HFFc6 (cell line): ENCODE results near the gene NEU3. TPM values are rescaled to one million over a fixed set of nuclear protein-coding genes. Genes with fewer than 3 reads are reported as not detected.
"Not testable (repeated sequence)": the region's sequence is repeated elsewhere in the genome, so short reads cannot be mapped to it uniquely, and the experiment has no call there.

Source experiments
- DNase-seq: peaks from one replicate; pipeline ENCODE4 v3.0.0-alpha.2; 2018
- H3K27ac Mint-ChIP-seq: 2 replicates; pipeline ENCODE4 v1.8.0; 2020; ENCODE audit warnings: mild to moderate bottlenecking, mixed read lengths
- H3K27me3 Mint-ChIP-seq: 2 replicates; pipeline ENCODE4 v1.8.0; 2021; ENCODE audit warnings: mild to moderate bottlenecking, moderate library complexity, mixed read lengths; ENCODE audit not compliant: insufficient read depth
- H3K36me3 Mint-ChIP-seq: 2 replicates; pipeline ENCODE4 v1.8.0; 2021; ENCODE audit warnings: low read depth, mixed read lengths
- H3K4me1 Mint-ChIP-seq: 2 replicates; pipeline ENCODE4 v1.8.0; 2020; ENCODE audit warnings: low read depth, mixed read lengths
- H3K4me3 Mint-ChIP-seq: 2 replicates; pipeline ENCODE4 v1.8.0; 2020; ENCODE audit warnings: mild to moderate bottlenecking, moderate library complexity, mixed read lengths
- H3K9me3 Mint-ChIP-seq: 2 replicates; pipeline ENCODE4 v1.8.0; 2020; ENCODE audit warnings: mild to moderate bottlenecking, mixed read lengths
- CTCF ChIP-seq: fragments of 200-600 bp; sonication (generic); IDR thresholded peaks from 2 replicates; pipeline ENCODE4 v1.5.0; 2021; ENCODE audit warnings: antibody characterized with exemption, mild to moderate bottlenecking
- total RNA-seq, 6 experiments: library from RNA; stranded (reverse); fragmentation: NEBNext Ultra II Directional; extraction: Animal tissue kit (Norgen Biotek cat#: 25700); gene quantifications; 2 replicates in 1 of 6; 3 replicates in 5 of 6; pipeline ENCODE4 v1.2.3, GENCODE V29; 2021

Gene NEU3
- total RNA-seq, 6 experiments from 2014 or later: 7.6 to 8.9 (median 8.4) TPM

- peaks cover 4% of the 10 kb centered on the region; the same call in 1 of the 2 replicates for H3K9me3 Mint-ChIP-seq
- H3K4me3 Mint-ChIP-seq: no peak overlapping the region; the same call in 1 of the 2 replicates
- peaks cover 5% of the 10 kb centered on the region; the same call in 1 of the 2 replicates for H3K36me3 Mint-ChIP-seq
- H3K27me3 Mint-ChIP-seq: peaks cover 30% of the 10 kb centered on the region
- DNase-seq: no peak
- TF ChIP-seq CTCF: no peak
- H3K4me1 Mint-ChIP-seq: peaks cover 11% of the 10 kb centered on the region
- H3K27ac Mint-ChIP-seq: no peak overlapping the region
Observed at GRCh38 chr11:75047191-75047590, 58.5 kb downstream of the NEU3 start.

- peaks cover 23% of the 10 kb centered on the region for H3K9me3 Mint-ChIP-seq
- DNase-seq, H3K4me3 Mint-ChIP-seq, H3K27ac Mint-ChIP-seq: not testable (repeated sequence)
- peaks cover 28% of the 10 kb centered on the region for H3K27me3 Mint-ChIP-seq
- peaks cover 11% of the 10 kb centered on the region for H3K4me1 Mint-ChIP-seq
- H3K36me3 Mint-ChIP-seq: peaks cover 16% of the 10 kb centered on the region
Observed at GRCh38 chr11:75049501-75050266, 61.0 kb downstream of the NEU3 start.

- no peak for TF ChIP-seq CTCF
- Mint-ChIP-seq H3K27me3 (peaks cover 25% of the 10 kb centered on the region), H3K4me1 (peaks cover 11% of the 10 kb centered on the region), H3K4me3 (no peak overlapping the region), H3K36me3 (peaks cover 16% of the 10 kb centered on the region), H3K27ac (no peak overlapping the region), H3K9me3 (peaks cover 23% of the 10 kb centered on the region)
- DNase-seq: no peak
Observed at GRCh38 chr11:75050516-75050915, 61.8 kb downstream of the NEU3 start.

- H3K9me3 Mint-ChIP-seq: peaks cover 23% of the 10 kb centered on the region
- H3K27me3 Mint-ChIP-seq: peaks cover 25% of the 10 kb centered on the region
Observed at GRCh38 chr11:75051043-75051442, 62.3 kb downstream of the NEU3 start.

GRCh38 chr11:75052457-75052856, 63.7 kb downstream of the NEU3 start:
- Mint-ChIP-seq H3K4me3 (no peak overlapping the region), H3K27ac (no peak overlapping the region), H3K4me1 (peaks cover 3% of the 10 kb centered on the region), H3K36me3 (peaks cover 16% of the 10 kb centered on the region), H3K27me3 (peaks cover 23% of the 10 kb centered on the region), H3K9me3 (peaks cover 23% of the 10 kb centered on the region)
- TF ChIP-seq CTCF: no peak
- no peak for DNase-seq

More at GRCh38 chr11:75051043-75051442, 62.3 kb downstream of the NEU3 start:
- Mint-ChIP-seq H3K4me3 (no peak overlapping the region), H3K36me3 (peaks cover 16% of the 10 kb centered on the region), H3K4me1 (peaks cover 11% of the 10 kb centered on the region), H3K27ac (no peak overlapping the region)
- DNase-seq: no peak
- TF ChIP-seq CTCF: no peak

- Mint-ChIP-seq H3K4me3 (no peak overlapping the region), H3K27ac (no peak overlapping the region), H3K27me3 (peaks cover 36% of the 10 kb centered on the region), H3K36me3 (peaks cover 12% of the 10 kb centered on the region), H3K4me1 (no peaks in the 10 kb centered on the region), H3K9me3 (peaks cover 23% of the 10 kb centered on the region)
- TF ChIP-seq CTCF: no peak
- no peak for DNase-seq
Observed at GRCh38 chr11:75055511-75055910, 66.8 kb downstream of the NEU3 start.
